HG03139 (cell line): ENCODE results near the gene SMIM10L1.

Source experiments
- ATAC-seq: cut with Tn5 transposase; IDR thresholded peaks from one replicate; pipeline ENCODE4 v1.9.1; 2021; ENCODE audit not compliant: unreplicated experiment

SMIM10L1 gene

DNA sequence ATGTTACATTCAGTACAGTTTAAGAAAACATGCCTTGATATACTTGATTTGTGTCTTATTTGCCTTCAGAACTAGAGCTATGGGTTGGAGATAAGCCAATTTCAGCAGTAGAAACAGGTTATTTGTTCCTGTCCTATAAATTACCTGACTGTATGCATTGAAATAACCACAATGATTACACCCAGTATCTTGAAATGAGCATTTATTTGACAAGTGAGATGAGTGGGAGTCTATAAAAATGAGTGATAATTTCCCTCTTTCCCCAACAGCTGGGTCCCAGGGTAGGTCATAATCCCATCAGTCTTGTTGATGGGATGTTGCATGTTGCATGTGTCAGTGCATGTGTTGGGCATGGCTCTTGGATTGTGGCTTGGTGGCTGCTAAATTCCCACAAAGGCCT, 12.0 kb downstream of the SMIM10L1 start:
- no peak for ATAC-seq

DNA sequence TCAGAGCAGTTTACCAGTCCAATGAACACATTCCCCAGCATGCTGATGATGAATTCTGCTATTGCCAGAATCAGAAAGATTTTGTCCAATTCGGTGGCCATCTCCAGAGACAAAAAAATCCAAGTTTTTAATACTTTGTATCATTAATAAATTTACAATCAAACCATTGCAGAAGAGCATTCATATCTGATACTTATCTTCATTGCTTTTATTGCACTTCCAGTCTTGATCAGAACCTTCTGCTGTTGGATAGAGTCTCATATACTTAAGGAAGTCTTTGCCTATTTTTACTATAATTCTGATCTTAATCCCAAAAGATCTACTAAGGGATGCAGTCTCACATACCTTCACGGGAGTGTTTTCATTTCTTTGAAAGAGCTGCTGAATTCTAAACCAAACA, 15.8 kb downstream of the SMIM10L1 start, which contains the start of gene TAS2R42:
TAS2R42 (minus strand) TSS at position 101 of the 400 bp plus-strand sequence; CDS start at position 101, 0 bp downstream.
- no peak for ATAC-seq

GRCh38 chr12:11202811-11203210, 31.8 kb downstream of the SMIM10L1 start:
- no peak for ATAC-seq

- ATAC-seq, result no peak
Observed at GRCh38 chr12:11204173-11204572, 33.2 kb downstream of the SMIM10L1 start.

DNA sequence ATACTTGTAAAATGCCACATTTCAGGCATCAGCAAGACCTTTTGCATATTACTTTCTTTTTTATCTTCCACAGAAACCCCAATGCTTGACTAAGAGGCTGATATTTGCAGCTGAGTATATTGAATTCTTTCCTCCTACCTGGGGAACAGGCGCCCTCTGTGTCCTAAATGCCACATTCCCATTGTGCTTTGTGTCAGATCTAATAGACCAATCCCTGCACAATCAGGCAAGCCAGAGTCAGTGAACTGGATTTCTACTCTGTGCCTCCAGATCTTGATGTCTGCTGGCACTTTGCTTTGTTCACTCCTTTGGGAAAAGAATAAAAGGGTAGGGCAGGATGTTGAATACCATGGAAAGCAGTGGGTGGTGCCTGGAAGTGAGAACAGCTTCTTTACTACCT, 38.1 kb downstream of the SMIM10L1 start:
- no peak for ATAC-seq
